Activated CD4-positive, alpha-beta T cell treated with anti-CD3 and anti-CD28 coated beads, Interleukin-2, amount 50 U/mL, for 16 hours (primary cell): ENCODE measurements around the gene ARG2.
A peak's percentile ranks its signal among the peaks of the same experiment; 100 is the strongest.

ENCODE experiments used
- DNase-seq: peaks from one replicate; pipeline ENCODE4 v3.0.0-alpha.2; 2020

Gene ARG2

DNA sequence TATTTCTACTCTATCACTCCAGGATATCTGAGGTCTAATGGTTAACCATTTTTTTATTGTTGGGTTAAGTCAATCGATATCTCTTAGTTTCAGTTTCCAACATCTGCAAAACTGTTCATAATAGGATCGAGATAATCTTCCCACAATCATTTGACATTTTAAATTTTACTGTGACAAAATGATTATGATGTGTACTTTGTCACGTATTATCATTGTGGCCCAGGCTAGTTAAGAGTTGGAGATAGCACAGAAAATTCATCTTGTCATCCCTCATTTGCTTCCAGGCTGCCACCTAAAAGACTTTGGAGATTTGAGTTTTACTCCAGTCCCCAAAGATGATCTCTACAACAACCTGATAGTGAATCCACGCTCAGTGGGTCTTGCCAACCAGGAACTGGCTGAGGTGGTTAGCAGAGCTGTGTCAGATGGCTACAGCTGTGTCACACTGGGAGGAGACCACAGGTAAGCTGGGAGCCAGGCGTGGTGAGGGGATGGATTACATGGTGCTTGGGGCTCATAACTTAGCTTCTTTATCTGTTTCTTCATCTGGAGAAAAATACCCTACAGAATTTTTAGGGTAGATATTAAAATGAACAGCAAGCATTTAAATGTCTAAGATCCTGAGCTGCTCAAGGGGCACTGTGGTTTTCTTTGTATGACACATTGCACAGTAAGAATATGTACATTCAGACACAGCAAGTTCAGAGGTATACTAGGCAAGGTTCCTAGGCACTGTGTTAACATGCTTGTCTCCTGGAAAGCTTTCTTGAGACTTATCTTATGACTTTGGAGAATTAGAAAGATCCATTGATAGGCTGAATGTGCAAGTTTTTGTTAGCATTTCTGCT is 22.4 kb downstream of the ARG2 start:
- peak; percentile 37 for DNase-seq

DNA sequence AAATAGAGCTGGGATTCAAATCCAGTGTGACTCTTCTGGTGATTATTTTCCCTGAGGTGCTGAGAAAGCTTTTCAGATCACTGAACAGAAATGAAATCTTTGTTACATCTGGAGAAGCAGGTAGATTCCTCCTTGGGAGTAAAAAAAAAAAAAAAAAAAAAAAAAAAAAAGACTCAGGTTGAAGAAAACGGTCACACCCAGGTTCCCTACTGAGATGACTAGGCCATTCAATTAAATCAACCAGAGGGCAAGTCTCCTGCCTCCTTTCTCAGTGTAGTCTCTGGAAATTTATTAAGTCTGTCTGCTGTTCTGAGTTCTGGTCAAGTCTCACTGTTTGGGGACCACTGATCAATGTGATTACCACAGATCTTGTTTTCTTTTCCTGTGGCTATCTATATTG is 24.0 kb downstream of the ARG2 start:
- DNase-seq = no peak

DNA sequence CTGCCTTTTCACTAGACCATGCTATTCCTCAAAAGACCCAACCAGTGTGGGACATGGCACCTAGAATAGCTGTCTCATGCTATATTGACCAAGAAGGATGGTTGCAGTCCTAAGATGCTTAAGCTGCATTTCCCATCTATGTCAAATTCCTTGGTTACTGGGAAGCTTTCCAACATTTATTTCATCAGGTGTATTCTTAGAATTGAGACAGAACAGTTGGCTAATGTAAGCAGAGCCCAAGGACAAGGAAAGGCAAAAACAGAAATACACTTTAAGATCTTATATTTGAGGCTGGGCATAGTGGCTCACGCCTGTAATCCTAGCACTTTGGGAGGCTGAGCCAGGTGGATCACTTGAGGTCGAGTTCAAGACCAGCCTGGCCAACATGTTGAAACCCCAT is 24.7 kb downstream of the ARG2 start:
- no peak for DNase-seq

DNA sequence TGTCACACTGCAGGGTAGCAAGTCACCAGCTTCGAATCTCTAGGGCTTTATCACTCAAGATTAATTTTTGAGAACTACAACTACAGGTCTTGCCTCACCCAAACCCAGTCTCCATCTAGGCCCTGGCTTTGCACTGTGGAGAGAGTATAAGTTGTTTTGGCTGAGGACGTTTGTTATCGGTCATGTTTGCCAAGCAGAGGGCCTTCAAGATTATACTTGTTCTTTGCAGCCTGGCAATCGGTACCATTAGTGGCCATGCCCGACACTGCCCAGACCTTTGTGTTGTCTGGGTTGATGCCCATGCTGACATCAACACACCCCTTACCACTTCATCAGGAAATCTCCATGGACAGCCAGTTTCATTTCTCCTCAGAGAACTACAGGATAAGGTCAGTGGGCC is 25.7 kb downstream of the ARG2 start:
- DNase-seq = no peak

DNA sequence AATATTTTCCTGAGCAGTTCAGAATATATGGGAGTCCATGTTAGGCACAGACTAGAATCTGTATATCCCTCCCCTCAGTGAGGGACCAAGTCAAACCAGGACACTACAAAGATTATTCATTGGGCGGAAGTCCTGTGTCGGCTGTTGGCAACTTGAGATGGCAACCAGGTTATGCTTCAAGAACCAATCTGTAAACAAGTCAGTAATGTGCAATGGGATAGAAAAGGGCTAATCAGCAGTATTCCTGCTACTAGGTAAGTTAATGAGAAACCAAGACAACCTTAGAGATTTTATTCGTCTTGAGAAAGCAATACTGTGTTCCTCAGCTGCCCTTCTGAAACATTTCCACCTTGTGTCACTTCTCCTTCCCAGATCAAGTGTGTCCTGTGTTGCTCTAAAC is 26.4 kb downstream of the ARG2 start:
- DNase-seq = no peak

DNA sequence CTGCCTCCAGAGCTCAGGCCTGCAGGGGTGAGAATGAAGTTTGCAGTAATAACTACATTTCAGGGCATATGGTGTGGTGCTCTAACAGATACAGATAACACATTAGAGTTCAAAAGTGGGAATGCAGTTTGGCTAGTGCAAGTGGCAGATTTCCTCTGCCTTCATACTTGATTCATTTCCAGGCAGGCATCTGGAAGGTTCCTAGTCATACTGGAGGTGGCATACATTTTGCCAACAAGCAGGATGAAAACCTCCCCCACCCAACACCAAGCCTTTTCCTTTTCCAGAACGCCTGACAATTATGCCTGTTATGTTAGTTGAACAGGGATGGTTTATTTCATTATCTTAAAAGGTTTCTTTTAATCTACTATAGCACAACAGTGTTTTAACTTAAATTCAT is 30.4 kb downstream of the ARG2 start:
- DNase-seq = no peak

DNA sequence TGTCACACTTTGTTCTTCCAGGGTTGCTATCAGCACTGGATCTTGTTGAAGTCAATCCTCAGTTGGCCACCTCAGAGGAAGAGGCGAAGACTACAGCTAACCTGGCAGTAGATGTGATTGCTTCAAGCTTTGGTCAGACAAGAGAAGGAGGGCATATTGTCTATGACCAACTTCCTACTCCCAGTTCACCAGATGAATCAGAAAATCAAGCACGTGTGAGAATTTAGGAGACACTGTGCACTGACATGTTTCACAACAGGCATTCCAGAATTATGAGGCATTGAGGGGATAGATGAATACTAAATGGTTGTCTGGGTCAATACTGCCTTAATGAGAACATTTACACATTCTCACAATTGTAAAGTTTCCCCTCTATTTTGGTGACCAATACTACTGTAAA is 31.0 kb downstream of the ARG2 start:
- DNase-seq = no peak

DNA sequence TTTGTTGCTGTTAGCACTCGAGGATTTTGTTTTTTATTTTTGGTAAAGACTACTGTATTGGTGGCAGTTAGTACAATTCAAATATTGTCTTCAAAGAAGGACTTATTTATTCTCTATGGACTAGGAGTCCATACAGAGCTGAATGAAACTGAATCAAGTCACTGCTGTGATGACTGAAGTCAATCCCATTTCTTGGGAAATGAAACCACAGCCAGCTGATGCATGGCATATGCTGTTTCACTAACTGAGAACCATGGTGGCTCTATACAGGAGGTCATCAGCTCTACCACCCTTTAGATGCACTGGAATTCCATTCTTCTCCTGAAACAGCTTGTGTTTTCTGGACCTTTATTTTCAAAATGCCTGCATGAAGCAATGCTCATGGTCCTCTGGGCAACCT is 32.5 kb downstream of the ARG2 start:
- DNase-seq = no peak

DNA sequence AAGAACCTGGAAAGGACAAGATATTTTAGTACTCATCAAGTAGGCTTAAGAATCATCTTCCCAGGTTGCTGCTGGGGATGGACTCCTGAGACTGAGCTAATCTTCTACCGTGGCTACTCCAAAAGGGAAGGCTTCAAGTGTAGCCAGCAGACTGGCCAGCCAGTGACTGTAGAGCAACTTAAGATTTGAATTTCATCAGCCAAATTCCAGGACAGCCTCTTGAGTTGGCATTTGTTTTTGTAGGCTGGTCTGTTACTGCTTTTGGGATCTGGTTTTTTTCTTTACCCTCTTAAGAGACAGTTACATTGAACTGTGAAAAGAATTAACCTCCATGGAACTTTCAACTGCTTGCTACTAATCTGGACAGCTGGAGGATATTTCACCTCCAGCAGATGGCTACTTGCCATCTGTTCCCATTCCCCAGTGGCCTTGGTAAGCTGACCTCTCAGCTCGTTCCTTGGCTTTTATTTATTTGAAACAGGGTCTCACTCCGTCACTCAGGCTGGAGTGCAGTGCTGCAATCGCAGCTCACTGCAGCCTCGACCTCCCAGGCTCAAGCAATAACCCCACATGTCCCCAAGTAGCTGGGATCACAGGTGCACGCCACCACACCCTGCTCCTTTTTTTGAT is 34.0 kb downstream of the ARG2 start:
- DNase-seq = no peak

DNA sequence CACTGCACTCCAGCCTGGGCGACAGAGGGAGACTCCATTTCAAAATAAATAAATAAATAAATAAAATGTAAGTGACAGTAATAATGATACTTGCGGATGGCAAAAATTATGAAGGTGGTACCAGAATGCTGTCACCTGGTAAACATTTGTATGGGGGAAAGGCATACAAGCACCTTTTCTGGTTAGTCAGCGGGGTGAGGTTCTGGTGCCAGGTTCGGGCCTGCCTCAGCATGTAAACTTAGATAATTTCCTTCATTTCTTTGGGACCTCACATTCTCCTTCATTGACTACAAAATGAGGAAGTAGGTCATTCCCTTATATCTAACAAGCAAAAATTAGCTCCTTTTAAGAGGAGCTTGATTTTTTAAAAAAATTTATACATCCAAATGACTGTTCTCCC is 43.9 kb downstream of the ARG2 start:
- DNase-seq = no peak

DNA sequence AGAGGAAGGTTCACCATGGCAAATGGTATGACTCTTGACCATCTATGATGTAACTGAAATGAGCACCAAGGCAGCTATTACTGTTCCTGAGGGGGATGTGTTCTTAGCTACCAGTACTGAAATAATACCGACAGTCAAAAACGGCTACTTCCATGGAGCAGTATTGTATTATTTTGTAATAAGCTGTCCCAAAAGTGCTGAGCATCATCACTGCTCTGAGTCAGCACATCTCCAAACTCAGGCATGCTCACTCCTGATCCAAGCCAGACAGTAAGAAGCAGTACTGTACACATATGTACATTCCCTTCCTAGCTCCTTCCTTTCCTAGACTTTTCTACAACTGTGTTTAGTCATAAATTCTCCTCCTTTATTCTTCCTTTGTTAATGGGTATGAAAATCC is 46.1 kb downstream of the ARG2 start:
- no peak for DNase-seq

DNA sequence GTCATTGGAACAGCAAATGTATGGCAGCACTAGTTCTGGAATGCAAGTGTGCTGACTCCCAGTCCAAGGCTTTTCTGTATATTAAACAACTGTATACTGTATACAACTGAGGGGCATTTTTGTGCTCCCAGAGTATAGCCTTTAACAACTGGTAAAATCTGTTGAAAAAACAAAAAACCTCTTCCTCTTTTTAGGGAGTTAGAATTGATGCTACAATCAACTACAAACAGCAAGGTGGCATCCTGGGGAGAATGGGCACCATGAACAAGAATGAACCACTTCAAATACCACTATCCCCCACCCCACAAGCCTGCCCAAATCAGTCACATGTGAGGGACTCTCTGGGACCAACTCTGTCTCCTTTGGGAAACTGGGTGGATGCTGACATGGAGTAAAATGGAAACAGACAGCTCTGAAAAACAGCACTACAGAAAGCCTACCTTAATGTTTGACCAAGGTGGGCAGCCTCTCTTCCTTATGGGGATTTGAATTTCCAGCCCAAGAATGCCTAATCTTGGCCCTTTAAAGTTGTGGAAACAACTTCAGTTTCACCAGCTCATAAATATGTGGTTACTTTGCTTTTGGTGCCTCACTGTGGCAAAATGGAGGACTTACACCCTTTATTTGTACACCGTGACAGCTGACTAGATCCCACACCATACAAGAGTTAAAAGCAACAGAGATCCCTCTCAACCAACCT is 47.2 kb downstream of the ARG2 start:
- peak; percentile 42 for DNase-seq

DNA sequence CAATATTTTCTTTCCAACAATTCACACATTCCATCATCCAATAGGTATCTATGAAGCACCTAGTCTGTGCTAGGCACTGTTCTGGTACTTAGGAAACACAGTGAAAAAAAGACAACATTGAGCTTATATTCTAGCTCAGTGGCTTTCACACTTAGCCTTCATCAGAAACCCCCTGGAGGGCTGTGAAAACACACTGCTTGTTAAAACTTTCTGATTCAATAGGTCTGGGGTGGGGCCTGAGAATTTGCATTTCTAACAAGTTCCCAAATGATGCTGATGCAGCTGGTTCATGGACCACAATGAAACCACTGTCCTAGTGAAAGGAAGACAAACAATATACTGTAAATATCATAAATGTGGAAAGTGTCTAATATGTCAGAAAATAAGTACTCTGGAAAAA is 48.8 kb downstream of the ARG2 start:
- peak; percentile 56 for DNase-seq

DNA sequence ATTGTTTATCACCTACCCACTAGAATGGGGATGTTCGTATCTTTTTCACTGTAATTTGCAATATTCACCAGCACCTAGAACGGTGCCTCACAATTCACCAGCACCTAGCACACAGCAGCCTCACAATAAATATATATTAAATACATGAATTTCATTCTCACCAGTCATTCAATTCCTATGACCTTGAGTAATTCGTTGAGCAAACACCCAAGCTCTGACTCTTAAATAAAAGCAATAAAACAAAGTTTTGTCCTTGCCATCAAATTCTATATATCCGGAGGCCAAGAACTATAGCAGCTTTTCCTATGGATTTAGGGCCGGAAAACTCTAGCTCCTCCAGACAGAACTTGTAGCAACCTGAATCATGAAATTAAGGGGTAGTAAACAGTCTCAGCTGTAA is 53.7 kb downstream of the ARG2 start:
- DNase-seq = no peak

DNA sequence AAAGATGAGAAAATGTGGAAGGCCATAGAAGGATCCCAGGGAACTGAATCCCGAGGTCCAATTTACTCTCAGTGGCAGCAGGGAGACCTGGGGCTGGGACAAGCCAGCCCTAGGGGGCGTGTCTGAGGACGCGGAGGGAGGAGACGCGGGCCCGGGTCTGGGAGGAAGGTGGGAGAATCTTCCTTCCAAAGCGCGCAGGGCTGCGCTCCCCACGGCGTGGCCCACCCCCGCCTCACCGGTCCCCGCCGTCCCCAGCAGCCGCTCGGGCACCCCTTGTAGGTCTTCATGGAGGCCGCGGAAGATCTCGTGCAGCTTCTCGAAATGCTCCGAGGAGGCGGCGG is 54.4 kb downstream of the ARG2 start:
- DNase-seq = peak; percentile 52

DNA sequence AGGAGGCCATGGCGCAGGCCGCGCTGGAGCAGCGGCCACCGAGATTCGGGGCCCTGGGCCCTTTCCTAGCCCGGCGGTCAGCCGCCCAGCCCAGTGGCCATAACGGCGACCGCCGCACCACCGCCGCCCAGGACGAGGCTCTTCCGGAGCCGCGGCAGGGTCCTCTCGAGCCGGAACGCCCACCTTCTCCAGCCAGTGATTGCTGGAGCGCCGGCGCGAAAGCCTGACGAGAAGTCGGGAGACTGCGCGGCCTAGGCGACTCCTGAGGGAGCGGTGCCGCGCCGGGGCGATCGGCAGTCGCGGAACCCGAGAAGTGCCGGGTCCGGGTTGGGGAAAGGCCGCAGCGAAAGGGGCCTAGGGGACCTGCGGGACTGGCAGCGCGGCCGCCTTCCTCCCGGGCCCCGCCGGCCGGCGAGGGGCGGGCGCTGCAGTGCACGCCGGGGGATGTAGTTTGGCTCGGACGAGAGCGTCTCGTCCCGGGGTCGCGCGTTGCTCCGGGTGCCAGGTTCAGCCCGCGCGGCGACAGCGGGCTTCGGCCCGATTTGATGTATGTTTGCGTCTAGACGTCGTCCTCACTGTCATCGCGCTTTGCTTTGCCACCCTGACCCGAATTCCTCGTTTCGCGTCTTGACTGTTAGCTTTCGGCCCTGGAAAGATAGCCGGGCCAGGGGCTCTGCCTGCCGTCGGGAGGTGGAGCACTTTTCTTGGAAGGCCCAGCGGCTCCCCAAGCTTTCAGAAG is 54.9 kb downstream of the ARG2 start, which contains the start of gene VTI1B:
Gene VTI1B, minus strand, starts transcription at position 153 of the 739 bp plus-strand sequence. Its CDS starts 143 bp downstream, at position 10.
- peak; percentile 77 for DNase-seq

DNA sequence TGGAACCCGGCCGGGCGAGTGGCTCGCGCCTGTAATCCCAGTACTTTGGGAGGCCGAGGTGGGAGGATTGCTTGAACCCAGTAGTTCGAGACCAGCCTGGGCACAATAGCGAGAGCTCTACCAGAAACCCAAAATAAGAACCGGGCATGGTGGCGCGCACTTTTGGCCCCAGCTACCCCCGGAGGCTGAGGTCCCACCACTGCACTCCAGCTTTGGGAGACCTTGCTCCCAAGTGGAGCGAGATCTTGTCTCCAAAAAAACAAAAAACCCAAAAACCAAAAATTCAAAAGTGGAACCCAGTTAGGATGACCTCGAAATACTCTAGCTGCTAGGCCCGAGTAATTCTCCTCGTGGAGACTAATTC is 55.5 kb downstream of the ARG2 start:
- no peak for DNase-seq

DNA sequence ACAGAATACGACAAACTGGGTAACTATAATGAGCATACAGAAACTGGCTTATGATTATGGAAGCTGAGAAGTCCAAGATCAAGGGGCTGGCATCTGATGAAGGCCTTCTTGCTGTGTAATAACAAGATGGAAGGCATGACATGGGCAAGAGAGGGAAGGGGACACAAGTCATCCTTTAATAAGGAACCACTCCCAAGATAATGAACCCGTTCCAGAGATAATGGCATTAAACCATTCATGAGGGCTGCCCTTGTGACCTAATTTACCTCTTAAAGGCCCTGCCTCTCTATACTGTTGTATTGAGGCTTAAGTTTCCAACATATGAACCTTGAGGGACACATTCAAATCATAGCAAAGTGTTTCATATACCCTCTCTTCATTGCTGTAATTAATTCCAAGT is 59.3 kb downstream of the ARG2 start:
- no peak for DNase-seq

DNA sequence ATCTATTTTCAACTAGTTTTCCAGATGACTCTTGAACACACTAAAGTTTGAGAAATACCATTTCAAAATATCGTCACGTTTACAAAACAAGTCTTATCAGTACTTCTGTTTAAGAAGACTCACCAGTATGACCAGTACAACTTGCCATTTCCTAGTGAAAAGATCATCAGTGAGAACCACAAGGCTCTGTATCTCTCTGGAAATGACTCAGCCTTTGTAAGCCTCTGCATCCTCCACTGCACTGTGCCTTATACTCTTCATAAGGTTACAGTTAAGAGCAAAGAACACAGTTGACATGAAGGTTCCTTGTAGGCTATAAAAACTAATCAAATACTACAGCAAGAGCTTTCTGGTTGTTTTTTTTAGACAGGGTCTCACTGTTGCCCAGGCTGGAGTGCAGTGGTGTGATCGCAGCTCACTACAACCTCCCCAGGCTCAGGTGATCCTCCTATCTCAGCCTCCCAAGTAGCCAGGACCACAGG is 60.4 kb downstream of the ARG2 start:
- DNase-seq = peak; percentile 90

DNA sequence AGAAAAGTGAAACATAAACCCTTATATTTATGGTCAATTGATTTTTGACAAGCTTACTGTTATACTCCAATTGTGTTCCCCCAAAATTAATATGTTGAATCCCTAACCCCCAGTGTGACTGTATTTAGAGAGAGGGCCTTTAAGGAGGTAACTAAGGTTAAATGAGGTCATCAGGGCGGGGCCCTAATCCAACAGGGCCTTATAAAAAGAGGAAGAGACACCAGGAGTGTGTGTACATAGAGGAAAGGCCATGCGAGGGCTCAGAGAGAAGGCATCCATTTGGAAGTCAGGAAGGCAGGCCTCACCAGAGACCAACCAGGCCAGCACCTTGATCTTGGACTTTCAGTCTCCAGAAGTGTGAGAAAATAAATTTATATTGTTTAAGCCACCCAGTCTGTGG is 61.2 kb downstream of the ARG2 start:
- no peak for DNase-seq

DNA sequence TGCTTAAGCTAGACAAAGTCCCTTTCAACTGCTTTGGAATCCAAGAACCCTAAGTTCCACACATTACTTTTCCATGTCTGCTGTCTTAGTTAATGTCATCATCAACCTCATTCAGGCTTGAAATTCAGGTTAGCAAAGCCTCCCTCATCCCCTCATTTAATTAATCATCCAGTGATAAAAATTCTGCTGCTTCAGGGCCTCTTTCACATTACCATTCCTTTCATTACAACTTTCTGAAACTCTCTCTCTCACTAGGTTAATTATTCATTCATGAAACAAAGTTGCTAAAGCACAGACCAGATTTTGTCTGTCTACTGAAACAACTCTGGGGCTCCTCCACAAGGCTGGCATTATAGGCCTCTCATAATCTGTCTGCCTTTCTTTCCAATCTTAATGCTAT is 64.1 kb downstream of the ARG2 start:
- DNase-seq = no peak

DNA sequence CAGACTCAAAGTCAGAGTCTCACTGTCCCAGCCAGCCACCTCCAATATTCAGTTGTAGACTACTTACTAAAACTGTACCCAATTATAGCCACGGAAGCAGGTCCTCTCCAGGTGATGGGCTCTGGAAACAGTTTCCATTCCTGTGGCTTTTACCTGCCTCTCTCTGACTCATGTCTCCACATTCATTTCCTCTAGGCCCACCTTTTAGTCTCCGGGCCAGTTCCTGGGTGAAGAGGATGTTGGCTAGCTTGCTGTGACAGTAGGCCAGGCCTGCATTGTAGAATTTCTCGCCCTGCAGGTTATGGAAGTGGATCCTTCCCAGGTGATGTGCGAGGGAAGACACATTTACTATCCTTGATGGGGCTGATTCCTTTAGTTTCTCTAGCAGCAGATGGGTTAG is 70.3 kb downstream of the ARG2 start:
- DNase-seq = no peak

DNA sequence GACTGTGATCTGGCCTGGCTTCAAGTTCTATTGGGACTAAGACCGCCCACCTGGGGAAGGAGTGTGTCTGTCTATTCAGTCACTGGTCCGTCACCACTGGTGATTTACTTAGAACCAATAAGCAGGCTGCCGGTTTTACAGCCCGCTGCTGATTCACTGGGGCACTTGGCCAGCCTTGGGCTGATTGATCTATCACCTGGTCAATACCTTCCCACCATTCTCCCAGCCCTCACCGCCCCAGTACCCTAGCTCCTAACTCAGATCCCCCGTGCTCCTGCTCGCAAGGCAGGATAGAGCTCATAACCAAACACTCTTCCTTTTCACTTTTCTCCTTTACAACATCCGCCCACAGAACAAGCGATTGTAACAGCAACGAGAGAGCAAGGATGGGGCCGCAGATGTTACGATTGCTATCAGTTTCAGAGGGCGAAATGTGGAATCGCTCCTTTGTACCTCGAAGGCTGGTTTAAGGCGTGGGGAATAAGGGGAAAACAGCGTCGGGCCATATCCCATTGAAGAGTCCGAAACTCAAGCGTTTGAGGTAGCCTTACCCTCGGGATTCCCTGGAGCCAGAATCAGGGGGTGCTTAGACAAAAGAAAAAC is 75.2 kb downstream of the ARG2 start:
- peak; percentile 92 for DNase-seq
